NT2/D1 (cell line): ENCODE data around the gene HELLS.
"Not testable (repeated sequence)": the region's sequence is repeated elsewhere in the genome, so short reads cannot be mapped to it uniquely, and the experiment has no call there.

Experiments used
- DNase-seq: peaks from one replicate; pipeline ENCODE4 v3.0.0-alpha.2; 2011; ENCODE audit warnings: low read depth, low spot score
- H3K27me3 ChIP-seq: 2 replicates; pipeline ENCODE4 v1.6.0; 2011; ENCODE audit warnings: mild to moderate bottlenecking; ENCODE audit not compliant: insufficient read length, insufficient read depth
- H3K36me3 ChIP-seq: 2 replicates; pipeline ENCODE4 v1.6.1; 2011; ENCODE audit warnings: mild to moderate bottlenecking, low read length, mixed read lengths; ENCODE audit not compliant: insufficient read depth, insufficient read length
- H3K4me1 ChIP-seq: 2 replicates; pipeline ENCODE4 v1.5.1; 2011; ENCODE audit not compliant: insufficient read depth, insufficient read length
- H3K4me3 ChIP-seq: 2 replicates; pipeline ENCODE4 v1.5.1; 2011; ENCODE audit warnings: low read depth; ENCODE audit not compliant: insufficient read length
- H3K9ac ChIP-seq: 2 replicates; pipeline ENCODE4 v1.6.0; 2011; ENCODE audit warnings: low read depth; ENCODE audit not compliant: insufficient read length
- H3K9me3 ChIP-seq: 2 replicates; pipeline ENCODE4 v1.5.1; 2011; ENCODE audit warnings: mild to moderate bottlenecking, low read length; ENCODE audit not compliant: insufficient read depth
- SUZ12 ChIP-seq: IDR thresholded peaks from 2 replicates; pipeline ENCODE4 v1.6.1; 2011; ENCODE audit not compliant: insufficient read length, insufficient read depth; ENCODE audit errors: extremely low read depth
- YY1 ChIP-seq: IDR thresholded peaks from 2 replicates; pipeline ENCODE4 v1.6.1; 2011; ENCODE audit not compliant: insufficient read length, insufficient read depth
- ZNF274 ChIP-seq: IDR thresholded peaks from 2 replicates; pipeline ENCODE4 v1.6.1; 2011; ENCODE audit warnings: mild to moderate bottlenecking, low read depth, low read length

Gene HELLS

GRCh38 chr10:94533027-94533426 lies 12.6 kb upstream of the HELLS start:
- H3K9me3 ChIP-seq = no peaks in the 10 kb centered on the region
- H3K4me1 ChIP-seq = no peaks in the 10 kb centered on the region
- H3K9ac ChIP-seq = no peak overlapping the region
- H3K36me3 ChIP-seq = no peaks in the 10 kb centered on the region
- DNase-seq = no peak
- TF ChIP-seq YY1 (no peak), ZNF274 (no peak), SUZ12 (no peak)
- no peaks in the 10 kb centered on the region for H3K27me3 ChIP-seq
- H3K4me3 ChIP-seq = no peak overlapping the region

GRCh38 chr10:94542282-94542681 lies 3.3 kb upstream of the HELLS start:
- not testable (repeated sequence) for H3K36me3 ChIP-seq, DNase-seq, H3K4me3 ChIP-seq, H3K9ac ChIP-seq, H3K4me1 ChIP-seq, H3K9me3 ChIP-seq, H3K27me3 ChIP-seq

- H3K4me3 ChIP-seq = peak overlapping the region; percentile 99
- H3K27me3 ChIP-seq = no peaks in the 10 kb centered on the region
- TF ChIP-seq YY1 (no peak), ZNF274 (no peak), SUZ12 (no peak)
- no peaks in the 10 kb centered on the region for H3K9me3 ChIP-seq
- DNase-seq = no peak
- peak overlapping the region; percentile 99 for H3K9ac ChIP-seq
- H3K4me1 ChIP-seq = peaks cover 3% of the 10 kb centered on the region
- H3K36me3 ChIP-seq = peaks cover 22% of the 10 kb centered on the region
Observed at GRCh38 chr10:94546049-94546900, 687 bp downstream of the HELLS start.

- peak overlapping the region; percentile 99 for H3K4me3 ChIP-seq
- peaks cover 22% of the 10 kb centered on the region for H3K36me3 ChIP-seq
- H3K4me1 ChIP-seq = peaks cover 3% of the 10 kb centered on the region
- no peaks in the 10 kb centered on the region for H3K27me3 ChIP-seq
- TF ChIP-seq SUZ12 (no peak), ZNF274 (no peak), YY1 (no peak)
- DNase-seq = no peak
- no peaks in the 10 kb centered on the region for H3K9me3 ChIP-seq
- peak overlapping the region; percentile 99 for H3K9ac ChIP-seq
Observed at GRCh38 chr10:94546901-94547185, 1.3 kb downstream of the HELLS start.

GRCh38 chr10:94549221-94549620 lies 3.6 kb downstream of the HELLS start:
- H3K9me3 ChIP-seq = no peaks in the 10 kb centered on the region
- H3K4me1 ChIP-seq = no peaks in the 10 kb centered on the region
- no peak overlapping the region for H3K9ac ChIP-seq
- peaks cover 29% of the 10 kb centered on the region for H3K36me3 ChIP-seq
- no peaks in the 10 kb centered on the region for H3K27me3 ChIP-seq
- no peak for DNase-seq
- TF ChIP-seq ZNF274 (no peak), SUZ12 (no peak), YY1 (no peak)
- no peak overlapping the region for H3K4me3 ChIP-seq

GRCh38 chr10:94567714-94568307 lies 22.2 kb downstream of the HELLS start:
- not testable (repeated sequence) for H3K4me3 ChIP-seq, H3K9ac ChIP-seq, DNase-seq, H3K27me3 ChIP-seq, H3K4me1 ChIP-seq, H3K9me3 ChIP-seq
- H3K36me3 ChIP-seq = peaks cover 63% of the 10 kb centered on the region

- Histone ChIP-seq H3K4me1 (no peaks in the 10 kb centered on the region), H3K4me3 (no peak overlapping the region), H3K27me3 (no peaks in the 10 kb centered on the region), H3K9ac (no peak overlapping the region), H3K9me3 (no peaks in the 10 kb centered on the region), H3K36me3 (peaks cover 61% of the 10 kb centered on the region)
- DNase-seq = no peak
- TF ChIP-seq YY1 = no peak
- TF ChIP-seq SUZ12 = no peak
- no peak for TF ChIP-seq ZNF274
Observed at GRCh38 chr10:94571081-94571480, 25.5 kb downstream of the HELLS start.
